T-cell (primary cell): ENCODE measurements around the gene SLC7A8. TPM values are rescaled to one million over a fixed set of nuclear protein-coding genes. Genes with fewer than 3 reads are reported as not detected.

Source experiments
- ATAC-seq, 4 experiments: fragments of 200-7000 bp in 3 of 4; fragments of 150-1000 bp in 1 of 4; cut with Tn5 transposase; replicated peaks in 1 of 4; 1 replicate in 3 of 4; 2 replicates in 1 of 4; pipeline ENCODE4 v1.10.0; 2021; ENCODE audit warnings: moderate library complexity in 3 of 4, mild to moderate bottlenecking in 2 of 4, moderate number of reproducible peaks in 1 of 4
- CTCF ChIA-PET, 2 donors: fragments of 300-600 bp; sonication (Branson Sonifier 250); formaldehyde crosslinking; loops; one replicate each; lab custom pipeline; 2022; ENCODE audit warnings: antibody characterized with exemption in 2 of 2; lab: Charles Lee
- POLR2A ChIA-PET, 2 donors: fragments of 300-600 bp; sonication (Branson Sonifier 250); formaldehyde crosslinking; loops; one replicate each; lab custom pipeline; 2022; ENCODE audit warnings: antibody characterized with exemption in 2 of 2; lab: Charles Lee
- DNase-seq, 35 experiments: peaks; one replicate each; pipeline versions ENCODE4 v3.0.0 to v3.0.0-alpha.2; 2013 to 2023
- H3K27ac ChIP-seq: one replicate; pipeline ENCODE4 v1.5.1; 2013; ENCODE audit warnings: low read length
- H3K27me3 ChIP-seq, 2 experiments: replicated peaks in 1 of 2; 1 replicate in 1 of 2; 2 replicates in 1 of 2; pipeline versions ENCODE4 v1.6.1 to v1.7.0; 2013; ENCODE audit warnings: low read length in 1 of 2, mixed read lengths in 1 of 2; ENCODE audit not compliant: control insufficient read depth in 2 of 2, insufficient read depth in 2 of 2; ENCODE audit errors: extremely low read depth in 1 of 2
- H3K36me3 ChIP-seq, 2 donors: 1 replicate in 1 of 2; 2 replicates in 1 of 2; pipeline versions ENCODE4 v1.6.1 to v1.7.0; 2013; ENCODE audit warnings: low read length in 1 of 2; ENCODE audit not compliant: control insufficient read depth in 2 of 2, insufficient read depth in 1 of 2; ENCODE audit errors: extremely low read depth in 1 of 2
- H3K4me1 ChIP-seq, 2 experiments: 1 replicate in 1 of 2; 2 replicates in 1 of 2; pipeline versions ENCODE4 v1.6.1 to v1.7.0; 2013; ENCODE audit warnings: low read length in 2 of 2, mixed read lengths in 1 of 2; ENCODE audit not compliant: insufficient read depth in 2 of 2, control insufficient read depth in 1 of 2; ENCODE audit errors: extremely low read depth in 1 of 2
- H3K4me3 ChIP-seq, 2 donors: 1 replicate in 1 of 2; 2 replicates in 1 of 2; pipeline versions ENCODE4 v1.5.1 to v1.7.0; 2013; ENCODE audit warnings: mild to moderate bottlenecking in 2 of 2, low read length in 1 of 2, moderate library complexity in 1 of 2; ENCODE audit not compliant: control insufficient read depth in 1 of 2; ENCODE audit errors: extremely low read depth in 1 of 2
- H3K9me3 ChIP-seq: 2 replicates; pipeline ENCODE4 v1.7.0; 2013
- H3K27ac Mint-ChIP-seq, 2 donors: one replicate each; pipeline ENCODE4 v1.8.0; 2020 to 2021; ENCODE audit warnings: mild to moderate bottlenecking in 2 of 2, mixed read lengths in 2 of 2
- H3K27me3 Mint-ChIP-seq, 2 donors: one replicate each; pipeline ENCODE4 v1.8.0; 2021 to 2022; ENCODE audit warnings: mixed read lengths in 2 of 2
- H3K36me3 Mint-ChIP-seq: one replicate; pipeline ENCODE4 v1.8.0; 2021; ENCODE audit warnings: mixed read lengths
- H3K4me1 Mint-ChIP-seq, 3 donors: one replicate each; pipeline ENCODE4 v1.8.0; 2020 to 2022; ENCODE audit warnings: mixed read lengths in 3 of 3, mild to moderate bottlenecking in 1 of 3
- H3K4me3 Mint-ChIP-seq, 3 donors: one replicate each; pipeline ENCODE4 v1.8.0; 2020 to 2022; ENCODE audit warnings: mild to moderate bottlenecking in 3 of 3, mixed read lengths in 3 of 3, moderate library complexity in 3 of 3
- H3K9me3 Mint-ChIP-seq, 3 donors: one replicate each; pipeline ENCODE4 v1.8.0; 2020 to 2022; ENCODE audit warnings: mixed read lengths in 3 of 3
- WGBS: methylation state at CpG from one replicate; pipeline ENCODE4 v1.1.5; 2013; ENCODE audit warnings: missing lambda C conversion rate; ENCODE audit not compliant: insufficient coverage; 5-methylcytosine and 5-hydroxymethylcytosine counted together
- total RNA-seq, 35 experiments: library from RNA in 6 of 35; stranded (reverse) in 6 of 35; fragments of 120-200 nt in 1 of 35; gene quantifications; one replicate each; pipeline versions ENCODE4 v1.2.1 to v1.2.4 and lab custom pipeline; 2013 to 2026

The SLC7A8 gene
- total RNA-seq, 5 donors from 2014 or later (not counting 1 experiment from before 2014, with no cell fraction given): 0.33 to 8.1 (median 5.9) TPM

GRCh38 chr14:23115039-23115731 lies 68.3 kb downstream of the SLC7A8 start:
- no peak overlapping the region for H3K4me3 ChIP-seq
- H3K4me1 ChIP-seq: peaks cover 20 to 35% of the 10 kb centered on the region in 2 experiments
- no peak overlapping the region for H3K27ac ChIP-seq
- Mint-ChIP-seq H3K4me1 (peaks cover 44 to 48% (median 46%) of the 10 kb centered on the region in 3 donors), H3K4me3 (no peak overlapping the region), H3K27me3 (peaks cover 0 to 11% of the 10 kb centered on the region in 2 donors), H3K9me3 (no peaks in the 10 kb centered on the region), H3K27ac (peak overlapping the region in 1 of 2 donors; percentile 22), H3K36me3 (no peaks in the 10 kb centered on the region)
- no peak for DNase-seq
- no peaks in the 10 kb centered on the region for H3K9me3 ChIP-seq
- ChIA-PET POLR2A (no interaction called here), CTCF (interaction anchor here in 1 of 2 donors (0.6 kb wide), 1 partner anchor 175 kb away, joined by 5 read pairs; no protein-coding TSS in a partner anchor)
- WGBS: 74% methylated on average over 4 of the region's 10 CpGs
- H3K27me3 ChIP-seq: peaks cover 0 to 39% of the 10 kb centered on the region in 2 experiments
- H3K36me3 ChIP-seq: no peaks in the 10 kb centered on the region
- no peak for ATAC-seq

- Histone ChIP-seq H3K4me3 (no peak overlapping the region), H3K4me1 (peaks cover 17 to 30% of the 10 kb centered on the region in 2 experiments), H3K9me3 (no peaks in the 10 kb centered on the region), H3K36me3 (no peaks in the 10 kb centered on the region), H3K27ac (no peak overlapping the region), H3K27me3 (peaks cover 0 to 37% of the 10 kb centered on the region in 2 experiments)
- DNase-seq (no peak), ATAC-seq (no peak)
- no peak overlapping the region for H3K4me3 Mint-ChIP-seq
- peaks cover 39 to 43% (median 41%) of the 10 kb centered on the region in 3 donors for H3K4me1 Mint-ChIP-seq
- WGBS: no CpG with 5 or more reads among the region's 4 CpGs
- POLR2A ChIA-PET: no interaction called here
- H3K27me3 Mint-ChIP-seq: peaks cover 0 to 11% of the 10 kb centered on the region in 2 donors
- H3K27ac Mint-ChIP-seq: peak overlapping the region in 1 of 2 donors; percentile 22
- CTCF ChIA-PET: no interaction called here
- H3K36me3 Mint-ChIP-seq: no peaks in the 10 kb centered on the region
- H3K9me3 Mint-ChIP-seq: no peaks in the 10 kb centered on the region
Observed at GRCh38 chr14:23114669-23115038, 68.8 kb downstream of the SLC7A8 start.

GRCh38 chr14:23114120-23114458 lies 69.4 kb downstream of the SLC7A8 start:
- H3K36me3 Mint-ChIP-seq: no peaks in the 10 kb centered on the region
- H3K27ac ChIP-seq: no peak overlapping the region
- no peaks in the 10 kb centered on the region for H3K9me3 ChIP-seq
- no peaks in the 10 kb centered on the region for H3K36me3 ChIP-seq
- ChIA-PET CTCF (no interaction called here), POLR2A (no interaction called here)
- no peak overlapping the region for H3K4me3 Mint-ChIP-seq
- 87% methylated on average over 3 of the region's 5 CpGs for WGBS
- no peak for ATAC-seq
- H3K27ac Mint-ChIP-seq: peak overlapping the region in 1 of 2 donors; percentile 41
- H3K9me3 Mint-ChIP-seq: no peaks in the 10 kb centered on the region
- H3K4me1 Mint-ChIP-seq: peaks cover 33 to 37% (median 35%) of the 10 kb centered on the region in 3 donors
- peaks cover 12 to 25% of the 10 kb centered on the region in 2 experiments for H3K4me1 ChIP-seq
- H3K27me3 Mint-ChIP-seq: peaks cover 0 to 11% of the 10 kb centered on the region in 2 donors
- H3K27me3 ChIP-seq: peaks cover 0 to 37% of the 10 kb centered on the region in 2 experiments
- H3K4me3 ChIP-seq: no peak overlapping the region
- no peak for DNase-seq

GRCh38 chr14:23113431-23114119 lies 69.9 kb downstream of the SLC7A8 start:
- ATAC-seq (no peak), DNase-seq (no peak)
- no peaks in the 10 kb centered on the region for H3K36me3 ChIP-seq
- POLR2A ChIA-PET: interaction anchor here in 1 of 2 donors (0.6 kb wide), 2 partner anchors 32 to 70 kb away, joined by 3 to 6 read pairs; no protein-coding TSS in a partner anchor
- peaks cover 8 to 19% of the 10 kb centered on the region in 2 experiments for H3K4me1 ChIP-seq
- no peak overlapping the region for H3K27ac Mint-ChIP-seq
- H3K27me3 ChIP-seq: peaks cover 0 to 37% of the 10 kb centered on the region in 2 experiments
- CTCF ChIA-PET: interaction anchor here in 1 of 2 donors (1.8 kb wide), 1 partner anchor 36 kb away, joined by 8 read pairs; no protein-coding TSS in a partner anchor
- H3K36me3 Mint-ChIP-seq: no peaks in the 10 kb centered on the region
- no peak overlapping the region for H3K27ac ChIP-seq
- H3K9me3 Mint-ChIP-seq: no peaks in the 10 kb centered on the region
- H3K4me3 Mint-ChIP-seq: no peak overlapping the region
- 79% methylated on average over 5 of the region's 10 CpGs for WGBS
- H3K4me3 ChIP-seq: no peak overlapping the region
- H3K9me3 ChIP-seq: no peaks in the 10 kb centered on the region
- H3K4me1 Mint-ChIP-seq: peaks cover 28 to 32% (median 30%) of the 10 kb centered on the region in 3 donors
- peaks cover 0 to 11% of the 10 kb centered on the region in 2 donors for H3K27me3 Mint-ChIP-seq

DNA sequence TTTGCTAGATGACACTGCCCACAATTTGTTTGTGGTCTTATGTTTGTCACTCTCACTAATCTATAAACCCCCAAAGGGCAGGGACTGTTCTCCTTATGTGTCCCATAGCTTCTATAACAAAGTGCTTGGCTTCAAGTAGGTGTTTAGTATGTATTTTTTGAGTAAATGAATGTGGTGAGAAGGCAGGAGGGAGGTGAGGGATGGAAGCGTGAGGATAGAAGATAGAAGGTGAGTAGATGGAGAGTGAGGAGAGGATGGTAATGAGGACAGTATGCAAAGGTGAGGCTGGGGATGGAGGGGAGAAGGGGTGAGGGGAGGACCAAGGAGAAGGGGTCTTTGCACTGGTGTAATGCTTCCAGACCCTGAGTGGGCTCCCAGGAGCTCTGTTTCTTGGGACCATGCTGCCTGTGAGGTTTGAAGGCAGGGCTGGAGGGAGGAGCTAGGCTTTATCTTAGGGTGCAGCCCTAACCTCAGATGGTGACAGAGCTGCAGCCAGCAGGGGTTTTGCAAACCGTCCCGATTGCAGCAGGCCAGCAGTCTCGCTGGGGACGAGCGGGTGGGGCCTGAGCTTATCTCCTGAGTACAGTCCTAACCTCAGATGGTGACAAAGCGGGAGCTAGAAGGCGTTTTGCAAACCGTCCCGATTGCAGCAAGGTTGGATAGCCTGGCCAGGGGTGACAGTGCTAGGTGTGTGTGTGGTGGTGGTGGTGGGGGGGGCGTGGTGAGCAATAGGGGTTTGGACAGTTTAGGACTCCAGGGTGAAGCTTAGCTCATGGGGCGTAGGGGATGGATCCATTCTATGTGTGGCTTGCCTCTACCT lies 70.9 kb downstream of the SLC7A8 start:
- peaks cover 18 to 22% (median 20%) of the 10 kb centered on the region in 3 donors for H3K4me1 Mint-ChIP-seq
- H3K27ac Mint-ChIP-seq: no peak overlapping the region
- Histone ChIP-seq H3K4me3 (no peak overlapping the region), H3K27ac (no peak overlapping the region), H3K27me3 (peaks cover 0 to 37% of the 10 kb centered on the region in 2 experiments), H3K9me3 (no peaks in the 10 kb centered on the region), H3K4me1 (peaks cover 0 to 9% of the 10 kb centered on the region in 2 experiments), H3K36me3 (no peaks in the 10 kb centered on the region)
- WGBS: 45% methylated on average over 10 of the region's 12 CpGs
- peaks cover 0 to 11% of the 10 kb centered on the region in 2 donors for H3K27me3 Mint-ChIP-seq
- H3K36me3 Mint-ChIP-seq: no peaks in the 10 kb centered on the region
- H3K9me3 Mint-ChIP-seq: no peaks in the 10 kb centered on the region
- ChIA-PET CTCF (interaction anchor here in 1 of 2 donors (1.8 kb wide), 1 partner anchor 35 kb away, joined by 8 read pairs; no protein-coding TSS in a partner anchor), POLR2A (interaction anchor here in 1 of 2 donors (0.6 kb wide), 1 partner anchor 71 kb away, joined by 6 read pairs; no protein-coding TSS in a partner anchor)
- no peak overlapping the region for H3K4me3 Mint-ChIP-seq
- ATAC-seq (peak in 1 of 4 experiments; percentile 34), DNase-seq (peak in 7 of 35 experiments; percentile 18 to 40 (median 31))
